GM19452 (cell line): ENCODE measurements around the gene TBC1D9B.

ENCODE experiments used
- ATAC-seq: cut with Tn5 transposase; IDR thresholded peaks from one replicate; pipeline ENCODE4 v1.9.1; 2021; ENCODE audit not compliant: unreplicated experiment

Gene TBC1D9B

DNA sequence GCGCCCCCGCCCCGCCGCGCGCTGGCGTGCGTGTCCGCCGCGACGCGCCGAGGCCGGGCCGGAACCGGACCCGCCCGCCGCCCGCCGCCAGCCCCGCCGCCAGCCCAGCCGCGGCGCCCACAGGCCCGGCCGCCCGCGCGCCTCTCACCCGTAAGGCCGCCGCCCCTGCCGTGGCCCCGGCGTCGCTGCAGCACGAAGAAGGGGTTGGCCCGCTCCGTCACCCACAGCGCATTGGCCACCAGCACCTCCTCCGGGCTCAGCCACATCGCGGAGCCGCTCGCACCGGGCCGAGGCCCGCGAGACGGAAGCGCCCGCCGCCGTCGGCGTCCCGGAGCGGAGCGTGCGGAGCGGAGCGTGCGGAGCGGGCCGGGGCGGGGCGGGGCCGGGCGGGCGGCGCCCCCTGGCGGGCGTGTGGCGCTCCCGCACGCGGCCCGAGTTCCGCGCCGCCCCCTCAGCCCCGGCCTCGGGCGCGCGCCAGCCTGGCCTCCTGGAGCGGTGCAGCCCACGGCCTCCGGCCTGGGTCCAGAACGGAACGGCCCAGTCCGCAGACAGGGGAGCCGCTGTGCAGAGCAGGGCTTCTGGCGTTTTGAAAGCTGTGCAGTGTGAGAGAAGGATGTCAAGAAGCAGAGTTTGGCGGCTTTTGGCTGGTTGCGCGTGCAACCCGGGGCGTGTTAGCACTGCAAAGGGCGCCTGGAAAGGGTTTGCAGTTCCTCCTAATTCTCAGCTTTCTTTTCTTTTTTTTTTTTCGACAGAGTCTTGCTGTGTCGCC, at the start of gene TBC1D9B:
Gene TBC1D9B (minus strand): TSS at position 342 of the 769 bp plus-strand sequence. CDS start 76 bp downstream, at position 266.
- peak; percentile 88 for ATAC-seq

- no peak for ATAC-seq
Observed at GRCh38 chr5:179955630-179956029, 47.9 kb upstream of the TBC1D9B start.

DNA sequence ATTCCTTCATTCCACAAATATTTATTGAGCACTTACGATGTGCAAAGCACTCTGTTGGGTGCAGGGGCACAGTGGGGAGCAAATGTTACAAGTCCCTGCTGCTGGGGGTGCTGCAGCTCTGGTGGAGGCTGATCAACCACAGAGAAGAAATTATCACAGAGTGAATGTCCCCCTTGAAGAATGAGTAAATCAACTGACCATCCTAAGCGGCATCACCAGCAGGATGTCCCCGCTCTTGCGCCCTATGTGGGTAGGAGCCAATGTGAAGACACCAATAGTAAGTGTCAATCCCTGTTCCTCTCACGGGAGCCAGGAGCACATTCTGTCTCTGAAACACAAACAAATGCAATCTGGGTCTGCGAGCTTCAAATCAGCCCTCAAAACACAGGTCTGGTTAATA, 47.4 kb upstream of the TBC1D9B start:
- no peak for ATAC-seq

- no peak for ATAC-seq
Observed at GRCh38 chr5:179954434-179954833, 46.7 kb upstream of the TBC1D9B start.

GRCh38 chr5:179953987-179954386, 46.3 kb upstream of the TBC1D9B start:
- no peak for ATAC-seq

GRCh38 chr5:179936976-179937681, 29.4 kb upstream of the TBC1D9B start:
- ATAC-seq, result no peak

DNA sequence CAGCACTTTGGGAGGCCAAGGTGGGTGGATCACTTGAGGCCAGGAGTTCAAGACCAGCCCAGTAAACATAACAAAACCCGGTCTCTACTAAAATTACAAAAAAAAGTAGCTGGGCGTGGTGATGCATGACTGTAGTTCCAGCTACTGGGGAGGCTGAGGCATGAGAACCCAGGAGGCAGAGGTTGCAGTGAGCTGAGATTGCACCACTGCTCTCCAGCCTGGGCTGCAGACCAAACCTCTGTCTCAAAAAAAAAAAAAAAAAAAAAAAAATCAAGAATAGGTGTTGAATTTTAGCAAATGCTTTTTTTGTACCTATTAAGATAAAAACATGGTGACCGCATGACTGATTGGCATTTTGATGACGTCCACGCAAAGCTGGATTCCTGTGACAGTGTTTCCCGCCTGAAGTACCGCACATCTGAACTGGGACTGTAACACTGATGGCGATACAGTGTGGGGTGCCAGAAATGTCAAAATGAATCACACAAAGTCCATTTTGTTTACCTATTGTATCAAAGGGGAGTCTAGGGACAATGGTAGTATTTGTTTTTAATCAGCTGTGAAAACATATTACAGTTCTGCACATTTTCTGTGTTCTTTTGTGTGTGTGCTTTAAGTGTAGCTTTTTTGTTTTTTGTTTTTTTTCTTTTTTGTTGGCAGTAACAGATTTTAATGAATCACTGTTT, 23.2 kb upstream of the TBC1D9B start:
- no peak for ATAC-seq

DNA sequence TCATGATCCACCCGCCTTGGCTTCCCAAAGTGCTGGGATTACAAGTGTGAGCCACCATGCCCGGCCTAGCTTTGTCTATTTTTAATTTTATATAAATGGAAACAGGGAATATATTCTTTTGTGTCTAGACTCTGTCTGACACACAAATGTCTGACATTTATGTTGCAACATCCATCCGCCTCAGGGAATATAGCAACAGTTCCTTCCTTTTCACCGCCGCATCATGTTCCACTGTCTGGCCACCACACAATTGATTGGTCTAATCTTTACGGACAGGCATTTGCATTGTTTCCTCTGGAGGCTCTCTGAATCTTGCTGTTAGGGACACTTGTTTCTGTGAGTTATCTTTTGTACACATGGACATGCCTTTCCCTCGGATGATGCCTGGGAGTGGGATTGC, 20.1 kb upstream of the TBC1D9B start:
- ATAC-seq, result no peak

GRCh38 chr5:179926657-179927056, 19.0 kb upstream of the TBC1D9B start:
- no peak for ATAC-seq

- no peak for ATAC-seq
Observed at GRCh38 chr5:179923436-179923835, 15.7 kb upstream of the TBC1D9B start.

- ATAC-seq, result no peak
Observed at GRCh38 chr5:179920175-179920574, 12.5 kb upstream of the TBC1D9B start.

GRCh38 chr5:179919487-179920060, 11.9 kb upstream of the TBC1D9B start:
- no peak for ATAC-seq

- ATAC-seq, result no peak
Observed at GRCh38 chr5:179918742-179919486, 11.2 kb upstream of the TBC1D9B start.

- no peak for ATAC-seq
Observed at GRCh38 chr5:179916523-179916922, 8.8 kb upstream of the TBC1D9B start.

DNA sequence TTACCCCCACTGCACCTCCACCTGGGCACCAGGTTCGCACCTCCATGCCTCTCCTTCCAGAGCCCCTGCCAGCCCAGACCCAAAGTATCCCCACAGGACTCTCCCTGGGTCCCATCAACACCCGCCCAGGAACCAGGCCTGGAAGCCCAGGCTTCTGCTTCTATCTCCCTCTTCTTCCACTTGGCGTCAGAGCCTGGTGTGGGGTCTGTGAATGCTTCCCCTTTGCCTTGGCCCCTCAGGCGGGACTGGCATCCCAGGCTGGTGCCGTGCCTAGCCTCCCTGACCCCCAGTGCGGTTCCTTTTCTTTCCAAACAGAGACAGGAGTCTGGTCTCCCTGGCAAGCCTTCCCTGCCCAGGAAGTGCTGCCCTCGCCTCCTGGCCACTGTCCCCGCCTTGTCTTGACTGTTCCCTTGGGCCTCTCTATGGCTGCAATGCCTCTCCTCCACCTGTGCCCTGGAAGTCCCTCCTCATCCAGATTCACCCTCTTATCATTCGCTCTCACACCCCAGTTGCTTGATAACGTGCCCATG, 7.8 kb upstream of the TBC1D9B start:
- no peak for ATAC-seq

DNA sequence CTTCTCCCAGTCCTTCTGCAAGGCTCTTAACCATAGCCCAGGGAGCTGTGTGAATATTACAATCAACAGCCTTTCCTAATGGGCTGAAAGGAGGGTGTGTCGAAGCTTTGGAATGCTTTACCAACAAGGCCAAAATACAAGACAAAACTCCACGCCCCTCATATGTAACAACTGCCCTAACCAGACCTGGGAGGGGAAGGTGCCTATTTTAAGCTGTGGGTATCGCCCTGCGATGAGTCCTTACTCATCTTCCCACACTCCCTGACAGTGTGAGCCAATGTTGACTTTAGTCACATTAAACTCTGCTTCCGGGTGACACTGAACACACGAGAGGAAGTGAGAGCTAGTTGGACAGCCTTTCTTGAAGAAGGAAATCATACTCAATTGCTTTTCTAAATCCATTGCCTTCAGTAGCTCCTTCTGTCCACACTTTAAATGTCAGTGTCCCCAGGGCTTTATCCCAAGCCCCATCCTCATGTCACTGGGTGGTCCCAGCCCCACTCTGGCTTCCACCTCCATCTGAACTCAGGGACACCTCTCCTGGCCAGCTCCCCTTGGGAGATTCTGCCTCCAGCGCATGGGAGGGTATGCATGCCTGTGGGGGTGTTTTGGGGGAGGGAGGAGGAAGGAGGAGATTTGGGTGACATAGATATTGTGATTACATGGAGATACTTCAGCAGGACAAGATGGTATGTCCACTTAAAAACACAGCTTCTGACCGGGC, 6.5 kb upstream of the TBC1D9B start:
- peak; percentile 46 for ATAC-seq

DNA sequence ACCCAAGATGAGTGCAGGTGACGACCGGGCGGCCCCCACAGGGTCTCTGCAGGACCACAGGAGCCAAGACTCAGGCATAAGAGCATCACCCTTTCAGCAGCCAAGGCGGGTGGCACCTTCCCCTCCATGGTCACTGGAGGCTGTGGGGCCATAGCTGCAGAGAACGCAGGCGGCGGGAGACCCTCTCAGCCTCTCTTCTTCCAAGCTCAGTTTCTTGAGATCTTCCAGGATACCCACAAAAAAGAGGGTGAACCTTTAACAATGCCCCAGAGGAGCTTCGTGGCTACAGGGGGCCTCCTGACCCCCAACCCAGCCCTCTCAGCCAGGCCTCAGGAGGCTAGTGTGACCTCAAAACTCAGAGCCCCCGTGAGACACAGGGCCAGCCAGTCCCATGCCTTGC, 5.8 kb upstream of the TBC1D9B start:
- no peak for ATAC-seq

DNA sequence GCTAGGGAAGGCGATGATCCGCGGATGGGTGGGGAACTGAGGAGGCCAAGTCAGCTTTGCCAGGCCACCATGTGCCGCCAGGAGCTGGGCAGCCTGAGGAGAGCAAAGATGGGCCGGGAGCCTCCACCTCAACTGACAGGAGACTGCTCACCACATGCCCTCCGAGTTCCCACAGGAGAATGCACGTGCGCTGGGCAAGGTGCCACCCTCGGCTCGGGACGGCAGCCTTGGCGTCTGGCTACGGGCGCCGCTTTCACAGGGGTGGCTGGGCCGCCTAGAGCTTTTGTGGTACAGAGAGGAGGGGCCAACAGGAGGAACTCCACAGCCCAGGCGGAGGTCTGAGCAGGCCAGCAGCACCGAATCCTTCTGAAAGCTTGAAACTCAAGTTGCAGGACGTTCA, 5.3 kb upstream of the TBC1D9B start:
- no peak for ATAC-seq

DNA sequence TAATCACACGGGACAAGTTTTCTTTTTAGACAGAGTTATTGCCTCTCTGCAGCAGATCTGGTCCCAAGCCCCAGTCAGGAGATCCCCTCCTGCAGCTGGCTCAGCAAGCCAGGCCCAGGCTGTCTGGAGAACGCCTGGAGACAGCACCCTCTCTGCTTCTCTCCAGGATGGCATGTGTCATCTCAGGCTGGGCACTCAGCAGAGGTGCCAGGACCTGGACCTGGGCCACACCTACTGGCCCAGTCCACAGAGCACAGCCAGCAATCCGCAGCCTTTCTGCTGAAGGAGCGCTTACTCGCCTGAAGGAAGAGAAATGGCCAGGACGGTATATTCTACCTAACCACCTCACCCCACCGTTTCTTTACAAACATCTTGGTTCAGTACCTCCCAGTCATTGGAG, 4.7 kb upstream of the TBC1D9B start:
- no peak for ATAC-seq

DNA sequence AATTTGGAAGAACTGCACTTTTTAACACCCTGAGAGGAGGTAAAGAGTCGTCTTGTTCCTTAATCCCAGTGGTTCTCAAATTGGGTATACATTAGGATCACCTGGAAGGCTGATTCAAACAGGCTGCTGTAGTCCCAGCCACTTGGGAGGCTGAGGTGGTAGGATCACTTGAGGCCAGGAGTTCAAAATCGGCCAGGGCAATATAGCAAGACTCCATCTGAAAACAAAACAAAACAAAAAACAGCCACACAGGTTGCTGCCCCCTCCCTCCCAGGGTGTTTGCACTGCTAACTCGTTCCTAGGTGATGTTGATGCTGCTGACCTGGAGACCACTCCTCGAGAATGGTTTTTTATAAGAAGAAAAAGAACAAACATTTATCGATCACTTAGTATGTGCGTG, 1.5 kb upstream of the TBC1D9B start:
- ATAC-seq, result no peak
